Thyroid gland (tissue), 4 donors: ENCODE results near the gene AP1M2. TPM values are rescaled to one million over a fixed set of nuclear protein-coding genes. Genes with fewer than 3 reads are reported as not detected.
"Not testable (repeated sequence)": the region's sequence is repeated elsewhere in the genome, so short reads cannot be mapped to it uniquely, and the experiment has no call there.

Experiments
- DNase-seq, 2 donors: peaks; one replicate each; pipeline ENCODE4 v3.0.0-alpha.2; 2019
- H3K27ac ChIP-seq, 3 donors: fragments of 200-600 bp; sonication (generic); 1 replicate in 2 of 3; 2 replicates in 1 of 3; pipeline ENCODE4 v1.5.1; 2016 to 2019; ENCODE audit warnings: mild to moderate bottlenecking in 1 of 3, moderate library complexity in 1 of 3
- H3K27me3 ChIP-seq: fragments of 200-600 bp; sonication (generic); one replicate; pipeline ENCODE4 v1.5.1; 2019
- H3K36me3 ChIP-seq, 2 donors: fragments of 200-600 bp; sonication (generic); one replicate each; pipeline ENCODE4 v1.5.1; 2016 to 2019
- H3K4me1 ChIP-seq, 2 donors: fragments of 200-600 bp; sonication (generic); one replicate each; pipeline ENCODE4 v1.5.1; 2017 to 2019
- H3K4me3 ChIP-seq, 3 donors: fragments of 200-600 bp; sonication (generic); replicated peaks in 1 of 3; 1 replicate in 2 of 3; 2 replicates in 1 of 3; pipeline ENCODE4 v1.5.1; 2016; ENCODE audit warnings: mild to moderate bottlenecking in 1 of 3
- H3K9me3 ChIP-seq: fragments of 200-600 bp; sonication (generic); one replicate; pipeline ENCODE4 v1.5.1; 2017
- POLR2A ChIP-seq, 2 donors: fragments of 450-650 bp; IDR thresholded peaks; one replicate each; pipeline ENCODE4 v1.6.1; 2017; ENCODE audit warnings: antibody characterized with exemption in 2 of 2, mild to moderate bottlenecking in 2 of 2, moderate library complexity in 1 of 2
- WGBS, 2 donors: methylation state at CpG; one replicate each; pipeline ENCODE4 v1.1.5; 2017; 5-methylcytosine and 5-hydroxymethylcytosine counted together
- intact Hi-C: fragments of 100-400 bp; cut with DNase I; formaldehyde crosslinking; loops from one replicate; pipeline ENCODE4 v1.15.1; 2023
- total RNA-seq, 4 donors: library from RNA; depleted of rRNA; stranded (reverse); fragments of >200 nt; gene quantifications; one replicate each; pipeline ENCODE4 v1.2.3, GENCODE V29; 2016
- TF ChIP-seq, protein P1 (sequence below), 6 experiments: fragments of 200-600 bp in 3 of 6; fragments of 450-650 bp in 3 of 6; sonication (generic) in 3 of 6; IDR thresholded peaks; one replicate each; pipeline ENCODE4 v1.5.1; 2016 to 2019; ENCODE audit warnings: antibody characterized with exemption in 6 of 6, mild to moderate bottlenecking in 2 of 6, inconsistent platforms in 1 of 6, moderate library complexity in 1 of 6

AP1M2 gene
- total RNA-seq, 4 donors from 2014 or later, result 69.7 to 129 (median 102) TPM

- 71 to 76% methylated on average over 6 of the region's 6 CpGs for WGBS, 2 donors
- Histone ChIP-seq H3K36me3 (no peaks in the 10 kb centered on the region), H3K27me3 (no peaks in the 10 kb centered on the region), H3K27ac (no peak overlapping the region), H3K4me1 (no peaks in the 10 kb centered on the region), H3K9me3 (no peaks in the 10 kb centered on the region), H3K4me3 (no peak overlapping the region)
- intact Hi-C loops, result no loop called here
- DNase-seq, result no peak
- TF ChIP-seq, protein P1, sequence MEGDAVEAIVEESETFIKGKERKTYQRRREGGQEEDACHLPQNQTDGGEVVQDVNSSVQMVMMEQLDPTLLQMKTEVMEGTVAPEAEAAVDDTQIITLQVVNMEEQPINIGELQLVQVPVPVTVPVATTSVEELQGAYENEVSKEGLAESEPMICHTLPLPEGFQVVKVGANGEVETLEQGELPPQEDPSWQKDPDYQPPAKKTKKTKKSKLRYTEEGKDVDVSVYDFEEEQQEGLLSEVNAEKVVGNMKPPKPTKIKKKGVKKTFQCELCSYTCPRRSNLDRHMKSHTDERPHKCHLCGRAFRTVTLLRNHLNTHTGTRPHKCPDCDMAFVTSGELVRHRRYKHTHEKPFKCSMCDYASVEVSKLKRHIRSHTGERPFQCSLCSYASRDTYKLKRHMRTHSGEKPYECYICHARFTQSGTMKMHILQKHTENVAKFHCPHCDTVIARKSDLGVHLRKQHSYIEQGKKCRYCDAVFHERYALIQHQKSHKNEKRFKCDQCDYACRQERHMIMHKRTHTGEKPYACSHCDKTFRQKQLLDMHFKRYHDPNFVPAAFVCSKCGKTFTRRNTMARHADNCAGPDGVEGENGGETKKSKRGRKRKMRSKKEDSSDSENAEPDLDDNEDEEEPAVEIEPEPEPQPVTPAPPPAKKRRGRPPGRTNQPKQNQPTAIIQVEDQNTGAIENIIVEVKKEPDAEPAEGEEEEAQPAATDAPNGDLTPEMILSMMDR (IDR thresholded peaks at IDR 0.05), result no peak
- TF ChIP-seq POLR2A (IDR thresholded peaks at IDR 0.05), result no peak
Observed at GRCh38 chr19:10535613-10536012, 51.5 kb downstream of the AP1M2 start.

DNA sequence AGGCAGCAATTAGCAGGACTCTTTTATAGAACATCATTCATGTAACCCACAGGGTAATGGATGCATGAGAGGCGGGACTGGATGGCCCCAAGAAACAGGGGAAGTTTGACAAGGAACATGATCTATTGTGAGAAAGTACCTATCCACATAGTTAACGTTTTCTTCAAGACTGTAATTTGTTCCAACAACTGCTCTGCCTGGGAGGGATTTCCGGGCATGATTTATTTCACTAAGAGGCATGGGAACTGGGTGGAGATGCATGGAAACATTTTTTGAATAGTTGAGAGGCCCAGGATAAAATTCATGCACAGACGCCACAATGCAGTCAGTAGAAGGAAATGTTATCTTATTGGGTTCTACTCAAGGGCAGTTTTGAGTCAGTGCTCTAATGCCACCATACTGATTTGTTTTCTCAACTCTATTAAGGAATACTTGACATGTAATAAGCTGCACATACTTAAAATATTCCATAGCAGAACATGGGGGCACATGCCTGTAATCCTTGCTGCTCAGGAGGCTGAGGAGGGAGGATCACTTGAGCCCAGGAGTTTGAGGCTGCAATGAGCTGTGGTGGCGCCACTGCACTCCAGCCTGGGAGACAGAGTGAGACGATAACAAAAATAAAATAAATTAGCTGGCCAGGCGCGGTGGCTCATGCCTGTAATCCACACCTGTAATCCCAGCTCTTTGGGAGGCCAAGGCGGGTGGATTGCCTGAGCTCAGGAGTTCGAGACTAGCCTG lies 53.3 kb downstream of the AP1M2 start:
- no peak for TF ChIP-seq POLR2A (IDR thresholded peaks at IDR 0.05)
- TF ChIP-seq, protein P1 (IDR thresholded peaks at IDR 0.05), result no peak
- Histone ChIP-seq H3K4me3 (no peak overlapping the region), H3K27ac (no peak overlapping the region), H3K4me1 (no peaks in the 10 kb centered on the region), H3K9me3 (no peaks in the 10 kb centered on the region), H3K27me3 (no peaks in the 10 kb centered on the region), H3K36me3 (no peaks in the 10 kb centered on the region)
- no peak for DNase-seq
- intact Hi-C loops, result no loop called here
- WGBS, 2 donors, result 80 to 82% methylated on average over 10 of the region's 10 CpGs

GRCh38 chr19:10532457-10532856 lies 54.7 kb downstream of the AP1M2 start:
- TF ChIP-seq, protein P1 (IDR thresholded peaks at IDR 0.05), result no peak
- TF ChIP-seq POLR2A (IDR thresholded peaks at IDR 0.05), result no peak
- intact Hi-C loops, result no loop called here
- 100% methylated on average over 1 of the region's 1 CpG for WGBS, 2 donors

DNA sequence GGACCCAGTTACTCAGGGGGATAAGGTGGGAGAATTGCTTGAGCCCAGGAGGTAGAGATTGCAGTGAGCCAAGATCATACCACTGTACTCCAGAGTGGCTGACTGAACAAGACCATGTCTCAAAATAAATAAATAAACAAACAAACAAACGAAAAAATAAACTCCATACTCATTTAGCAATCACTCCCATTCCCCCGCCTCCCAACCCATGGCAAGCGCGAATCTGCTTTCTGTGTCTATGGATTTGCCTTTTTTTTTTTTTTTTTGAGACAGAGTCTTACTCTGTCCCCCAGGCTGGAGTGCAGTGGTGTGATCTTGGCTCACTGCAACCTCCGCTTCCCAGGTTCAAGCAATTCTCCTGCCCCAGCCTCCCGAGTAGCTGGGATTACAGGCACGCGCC lies 60.2 kb downstream of the AP1M2 start:
- H3K27ac ChIP-seq, intact Hi-C loops, H3K36me3 ChIP-seq, H3K9me3 ChIP-seq, DNase-seq, H3K27me3 ChIP-seq, H3K4me3 ChIP-seq, H3K4me1 ChIP-seq: not testable (repeated sequence)
- 90 to 94% methylated on average over 8 of the region's 8 CpGs for WGBS, 2 donors

More at GRCh38 chr19:10532457-10532856, 54.7 kb downstream of the AP1M2 start:
- DNase-seq, result no peak
- H3K4me1 ChIP-seq, result no peaks in the 10 kb centered on the region
- no peaks in the 10 kb centered on the region for H3K27me3 ChIP-seq
- no peak overlapping the region for H3K4me3 ChIP-seq
- H3K27ac ChIP-seq, result no peak overlapping the region
- no peaks in the 10 kb centered on the region for H3K9me3 ChIP-seq
- H3K36me3 ChIP-seq, result no peaks in the 10 kb centered on the region

- Histone ChIP-seq H3K9me3 (no peaks in the 10 kb centered on the region), H3K4me3 (no peak overlapping the region), H3K36me3 (no peaks in the 10 kb centered on the region), H3K27ac (no peak overlapping the region), H3K4me1 (no peaks in the 10 kb centered on the region), H3K27me3 (no peaks in the 10 kb centered on the region)
- intact Hi-C loops, result no loop called here
- DNase-seq, result no peak
- WGBS, 2 donors, result 90 to 93% methylated on average over 7 of the region's 7 CpGs
- no peak for TF ChIP-seq POLR2A (IDR thresholded peaks at IDR 0.05)
- TF ChIP-seq, protein P1 (IDR thresholded peaks at IDR 0.05), result no peak
Observed at GRCh38 chr19:10525636-10526035, 61.5 kb downstream of the AP1M2 start.
